ENCODE data around the gene CCDC69. TPM values are rescaled to one million over a fixed set of nuclear protein-coding genes. Genes with fewer than 3 reads are reported as not detected.

CCDC69 gene
- total RNA-seq, 1 donor = 10.5 TPM

DNA sequence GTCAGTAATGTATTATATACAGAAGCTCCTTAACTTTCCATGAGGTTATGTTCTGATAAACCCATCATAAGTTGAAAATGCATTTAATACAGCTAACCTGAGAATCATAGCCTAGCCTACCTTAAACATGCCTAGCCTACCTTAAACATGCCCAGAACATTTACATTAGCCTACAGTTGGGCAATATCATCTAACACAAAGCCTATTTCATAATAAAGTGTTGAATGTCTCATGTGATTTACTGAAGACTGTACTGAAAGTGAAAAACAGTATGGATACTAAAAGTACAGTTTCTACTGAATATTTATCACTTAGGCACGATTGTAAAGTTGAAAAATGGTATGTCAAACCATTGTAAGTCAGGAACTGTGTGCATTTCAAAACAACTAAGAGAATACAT lies 30.7 kb upstream of the CCDC69 start:
- peaks cover 15% of the 10 kb centered on the region for H3K4me1 ChIP-seq (ENCODE audit: insufficient read depth, low read length)
- no peaks in the 10 kb centered on the region for H3K9me3 ChIP-seq (ENCODE audit: low read depth, low read length)
- H3K27ac ChIP-seq (ENCODE audit: low read depth, low read length) = no peak overlapping the region
- no peaks in the 10 kb centered on the region for H4K20me1 ChIP-seq (ENCODE audit: insufficient read depth, low read length)
- no peak for DNase-seq (ENCODE audit: insufficient read length, low spot score, missing footprints)
- H3K79me2 ChIP-seq (ENCODE audit: insufficient read depth, low read length) = peaks cover 49% of the 10 kb centered on the region
- no peak overlapping the region for H3K4me2 ChIP-seq (ENCODE audit: insufficient read depth, low read length)
- no peak overlapping the region for H2AFZ ChIP-seq (ENCODE audit: low read length)
- no peaks in the 10 kb centered on the region for H3K27me3 ChIP-seq (ENCODE audit: insufficient read depth, low read length)
- no peaks in the 10 kb centered on the region for H3K36me3 ChIP-seq (ENCODE audit: insufficient read depth, low read length)
- no peak overlapping the region for H3K4me3 ChIP-seq (ENCODE audit: insufficient read depth, low read length)
- TF ChIP-seq, protein P1, sequence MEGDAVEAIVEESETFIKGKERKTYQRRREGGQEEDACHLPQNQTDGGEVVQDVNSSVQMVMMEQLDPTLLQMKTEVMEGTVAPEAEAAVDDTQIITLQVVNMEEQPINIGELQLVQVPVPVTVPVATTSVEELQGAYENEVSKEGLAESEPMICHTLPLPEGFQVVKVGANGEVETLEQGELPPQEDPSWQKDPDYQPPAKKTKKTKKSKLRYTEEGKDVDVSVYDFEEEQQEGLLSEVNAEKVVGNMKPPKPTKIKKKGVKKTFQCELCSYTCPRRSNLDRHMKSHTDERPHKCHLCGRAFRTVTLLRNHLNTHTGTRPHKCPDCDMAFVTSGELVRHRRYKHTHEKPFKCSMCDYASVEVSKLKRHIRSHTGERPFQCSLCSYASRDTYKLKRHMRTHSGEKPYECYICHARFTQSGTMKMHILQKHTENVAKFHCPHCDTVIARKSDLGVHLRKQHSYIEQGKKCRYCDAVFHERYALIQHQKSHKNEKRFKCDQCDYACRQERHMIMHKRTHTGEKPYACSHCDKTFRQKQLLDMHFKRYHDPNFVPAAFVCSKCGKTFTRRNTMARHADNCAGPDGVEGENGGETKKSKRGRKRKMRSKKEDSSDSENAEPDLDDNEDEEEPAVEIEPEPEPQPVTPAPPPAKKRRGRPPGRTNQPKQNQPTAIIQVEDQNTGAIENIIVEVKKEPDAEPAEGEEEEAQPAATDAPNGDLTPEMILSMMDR (IDR thresholded peaks at IDR 0.05; ENCODE audit: extremely low read depth, low read depth, low read length) = no peak

DNA sequence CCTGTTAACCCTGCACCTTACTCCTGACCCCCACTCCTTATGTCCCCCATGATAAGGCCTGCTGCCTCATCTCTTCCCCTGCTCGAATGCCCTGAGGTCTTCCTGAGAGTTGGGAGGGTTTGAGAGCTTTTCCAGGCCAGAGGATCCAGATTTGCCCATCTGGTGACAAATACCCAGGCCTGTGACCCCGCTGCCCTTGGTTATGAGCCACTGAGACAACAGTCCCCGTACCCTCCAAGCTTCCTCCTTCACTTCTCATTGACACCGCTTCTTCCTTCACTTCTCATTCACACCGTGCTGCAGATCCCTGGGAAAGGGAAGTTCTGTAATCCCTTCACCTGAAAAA lies 29.7 kb upstream of the CCDC69 start:
- peaks cover 45% of the 10 kb centered on the region for H3K79me2 ChIP-seq (ENCODE audit: insufficient read depth, low read length)
- H4K20me1 ChIP-seq (ENCODE audit: insufficient read depth, low read length) = no peaks in the 10 kb centered on the region
- H3K4me1 ChIP-seq (ENCODE audit: insufficient read depth, low read length) = peaks cover 15% of the 10 kb centered on the region
- H3K4me3 ChIP-seq (ENCODE audit: insufficient read depth, low read length) = peak overlapping the region; percentile 90
- no peaks in the 10 kb centered on the region for H3K27me3 ChIP-seq (ENCODE audit: insufficient read depth, low read length)
- H3K4me2 ChIP-seq (ENCODE audit: insufficient read depth, low read length) = peak overlapping the region; percentile 88
- H2AFZ ChIP-seq (ENCODE audit: low read length) = peak overlapping the region; percentile 98
- peak overlapping the region; percentile 47 for H3K27ac ChIP-seq (ENCODE audit: low read depth, low read length)
- no peaks in the 10 kb centered on the region for H3K36me3 ChIP-seq (ENCODE audit: insufficient read depth, low read length)
- H3K9me3 ChIP-seq (ENCODE audit: low read depth, low read length) = no peaks in the 10 kb centered on the region
- TF ChIP-seq, protein P1 (IDR thresholded peaks at IDR 0.05; ENCODE audit: extremely low read depth, low read depth, low read length) = no peak
- DNase-seq (ENCODE audit: insufficient read length, low spot score, missing footprints) = no peak

DNA sequence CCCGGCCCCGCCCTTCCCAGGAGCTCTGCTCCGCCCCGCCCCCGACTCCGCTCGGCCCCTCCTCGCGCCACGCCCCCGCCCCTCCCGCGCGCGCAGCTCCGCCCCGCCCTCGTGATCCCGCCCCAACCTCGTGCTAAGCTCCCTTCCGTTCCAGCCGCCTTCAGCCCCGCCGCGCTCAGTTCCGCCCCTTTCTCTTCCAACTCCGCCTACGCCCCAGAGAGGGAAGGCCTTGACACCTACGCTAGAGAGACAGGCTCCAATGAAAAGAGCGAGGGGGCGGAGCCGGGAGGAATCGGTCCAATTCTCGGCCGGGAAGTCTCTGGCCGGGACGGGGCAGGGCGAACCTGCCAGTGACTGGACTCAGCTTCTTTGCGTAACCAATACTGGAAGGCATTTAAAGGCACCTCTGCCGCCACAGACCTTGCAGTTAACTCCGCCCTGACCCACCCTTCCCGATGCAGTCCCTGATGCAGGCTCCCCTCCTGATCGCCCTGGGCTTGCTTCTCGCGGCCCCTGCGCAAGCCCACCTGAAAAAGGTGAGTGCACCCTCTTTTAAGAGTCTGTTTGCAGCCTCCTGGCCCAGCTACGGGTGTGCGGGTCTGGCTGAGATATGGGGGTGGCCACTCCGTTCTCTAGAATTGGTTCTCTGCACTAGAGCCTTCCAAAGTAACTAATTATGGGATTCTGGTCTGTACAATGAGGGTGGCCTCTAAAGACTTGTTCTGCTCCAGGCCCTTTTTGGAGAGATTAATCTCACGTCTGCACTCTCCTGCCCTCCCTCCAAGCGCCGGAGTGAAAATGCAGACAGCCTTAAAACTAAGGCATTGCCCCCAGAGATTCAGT lies 29.1 kb upstream of the CCDC69 start, which contains the start of gene GM2A:
GM2A (plus strand) TSS at position 424 of the 843 bp plus-strand sequence; CDS start at position 456, 32 bp downstream.
- Histone ChIP-seq H3K9me3 (ENCODE audit: low read depth, low read length) (no peaks in the 10 kb centered on the region), H3K4me3 (ENCODE audit: insufficient read depth, low read length) (peak within 1 kb of the TSS; percentile 90), H4K20me1 (ENCODE audit: insufficient read depth, low read length) (no peaks in the 10 kb centered on the region), H3K79me2 (ENCODE audit: insufficient read depth, low read length) (peaks cover 44% of the 10 kb centered on the region), H3K4me2 (ENCODE audit: insufficient read depth, low read length) (peak within 1 kb of the TSS; percentile 88), H3K4me1 (ENCODE audit: insufficient read depth, low read length) (peaks cover 15% of the 10 kb centered on the region), H2AFZ (ENCODE audit: low read length) (peak within 1 kb of the TSS; percentile 98), H3K27ac (ENCODE audit: low read depth, low read length) (peak within 1 kb of the TSS; percentile 47), H3K36me3 (ENCODE audit: insufficient read depth, low read length) (no peaks in the 10 kb centered on the region), H3K27me3 (ENCODE audit: insufficient read depth, low read length) (peaks cover 4% of the 10 kb centered on the region)
- TF ChIP-seq, protein P1 (IDR thresholded peaks at IDR 0.05; ENCODE audit: extremely low read depth, low read depth, low read length) = no peak
- DNase-seq (ENCODE audit: insufficient read length, low spot score, missing footprints) = peak; percentile 98

DNA sequence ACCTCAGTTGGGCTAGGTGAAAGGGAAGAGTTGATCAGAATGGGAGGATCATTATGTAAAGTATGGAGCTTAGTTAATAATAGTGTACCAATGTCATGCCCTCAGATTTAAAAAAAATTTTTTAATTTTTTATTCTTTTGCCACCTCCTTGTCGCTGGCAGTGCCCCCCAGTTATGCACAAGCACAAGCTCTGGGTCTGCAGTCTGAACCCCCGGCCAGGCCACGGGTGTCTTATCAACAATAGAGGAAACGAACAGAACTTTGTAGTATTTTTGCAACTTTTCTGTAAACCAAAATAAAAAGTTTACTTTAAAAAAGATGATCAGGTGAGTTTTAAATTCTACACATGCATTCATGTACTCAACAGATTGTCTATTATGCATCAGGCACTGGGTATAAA lies 27.7 kb upstream of the CCDC69 start:
- Histone ChIP-seq H3K4me3 (ENCODE audit: insufficient read depth, low read length) (no peak overlapping the region), H3K4me1 (ENCODE audit: insufficient read depth, low read length) (peaks cover 15% of the 10 kb centered on the region), H3K27me3 (ENCODE audit: insufficient read depth, low read length) (peaks cover 7% of the 10 kb centered on the region), H3K36me3 (ENCODE audit: insufficient read depth, low read length) (no peaks in the 10 kb centered on the region), H3K79me2 (ENCODE audit: insufficient read depth, low read length) (peaks cover 30% of the 10 kb centered on the region), H3K27ac (ENCODE audit: low read depth, low read length) (no peak overlapping the region), H3K4me2 (ENCODE audit: insufficient read depth, low read length) (no peak overlapping the region), H2AFZ (ENCODE audit: low read length) (no peak overlapping the region), H3K9me3 (ENCODE audit: low read depth, low read length) (no peaks in the 10 kb centered on the region), H4K20me1 (ENCODE audit: insufficient read depth, low read length) (no peaks in the 10 kb centered on the region)
- TF ChIP-seq, protein P1 (IDR thresholded peaks at IDR 0.05; ENCODE audit: extremely low read depth, low read depth, low read length) = no peak
- DNase-seq (ENCODE audit: insufficient read length, low spot score, missing footprints) = no peak

All from osteoblast (primary cell).